ENCODE results near the gene EXOSC2.

GRCh38 chr9:130711469-130711868 is 17.9 kb downstream of the EXOSC2 start:
- no peak for TF ChIP-seq TCF7L2 (IDR thresholded peaks at IDR 0.05; ENCODE audit: low read depth, low read length)
- no peak for TF ChIP-seq CTCF (IDR thresholded peaks at IDR 0.05)
- TF ChIP-seq REST (IDR thresholded peaks at IDR 0.05; ENCODE audit: insufficient read depth in 1 of 2, low read depth in 2 of 2, low read length in 1 of 2) = no peak
- no peak for TF ChIP-seq SIN3A (IDR thresholded peaks at IDR 0.05; ENCODE audit: borderline replicate concordance, insufficient read depth, low read depth, low read length)
- TF ChIP-seq POLR2AphosphoS5 (IDR thresholded peaks at IDR 0.05; ENCODE audit: low read depth, low read length) = no peak
